K562 (cell line): Measurements from ENCODE around the gene NCKIPSD. TPM values are rescaled to one million over a fixed set of nuclear protein-coding genes. Genes with fewer than 3 reads are reported as not detected.

Experiments
- ASH1L ChIP-seq: fragments of 450-650 bp; IDR thresholded peaks from 2 replicates; pipeline ENCODE4 v1.6.1; 2018; ENCODE audit warnings: borderline replicate concordance, mild to moderate bottlenecking, low read depth; ENCODE audit not compliant: partially characterized antibody
- ATF6 ChIP-seq: sonication (generic); formaldehyde crosslinking; IDR thresholded peaks from 2 replicates; pipeline ENCODE4 v1.4.0; 2020; ENCODE audit warnings: mild to moderate bottlenecking, missing genetic modification reagents
- ELK1 ChIP-seq: sonication (generic); formaldehyde crosslinking; IDR thresholded peaks from 2 replicates; pipeline ENCODE4 v1.8.1; 2022; ENCODE audit warnings: missing genetic modification reagents
- GATAD2A ChIP-seq: fragments of 450-650 bp; IDR thresholded peaks from 2 replicates; pipeline ENCODE4 v1.6.1; 2017
- HNRNPLL ChIP-seq: fragments of 200-400 bp; formaldehyde crosslinking; IDR thresholded peaks from 2 replicates; pipeline ENCODE4 v1.6.1; 2017; ENCODE audit warnings: low read length, low read depth, mild to moderate bottlenecking; ENCODE audit not compliant: poor library complexity, severe bottlenecking
- L3MBTL2 ChIP-seq: fragments of 450-650 bp; IDR thresholded peaks from 2 replicates; pipeline ENCODE4 v1.6.1; 2016; ENCODE audit warnings: mild to moderate bottlenecking, moderate library complexity
- MECOM ChIP-seq: fragments of 250-450 bp; sonication (Bioruptor Pico); IDR thresholded peaks from 2 replicates; pipeline ENCODE4 v1.8.0; 2022; ENCODE audit warnings: inconsistent platforms
- MIER1 ChIP-seq: fragments of 450-650 bp; IDR thresholded peaks from 2 replicates; pipeline ENCODE4 v1.6.1; 2016; ENCODE audit warnings: antibody characterized with exemption, mild to moderate bottlenecking, low read depth
- PHTF2 ChIP-seq: fragments of 250-450 bp; sonication (Bioruptor Pico); IDR thresholded peaks from 2 replicates; pipeline ENCODE4 v1.5.0; 2021; ENCODE audit warnings: mild to moderate bottlenecking
- RB1 ChIP-seq: fragments of 450-650 bp; IDR thresholded peaks from 2 replicates; pipeline ENCODE4 v1.6.1; 2017; ENCODE audit warnings: low read depth, mild to moderate bottlenecking
- RNF2 ChIP-seq: sonication (generic); IDR thresholded peaks from 2 replicates; pipeline ENCODE4 v1.6.1; 2016
- TFE3 ChIP-seq: fragments of 450-650 bp; formaldehyde crosslinking; IDR thresholded peaks from 2 replicates; pipeline ENCODE4 v1.4.0; 2020; ENCODE audit warnings: mild to moderate bottlenecking, mixed read lengths
- THRAP3 ChIP-seq: fragments of 450-650 bp; IDR thresholded peaks from 2 replicates; pipeline ENCODE4 v1.6.1; 2016; ENCODE audit warnings: mild to moderate bottlenecking, inconsistent platforms, borderline replicate concordance
- ZNF398 ChIP-seq: fragments of 250-450 bp; sonication (Bioruptor Pico); IDR thresholded peaks from 2 replicates; pipeline ENCODE4 v1.8.0; 2021; ENCODE audit warnings: moderate library complexity, mild to moderate bottlenecking, inconsistent platforms
- ZNF57 ChIP-seq: fragments of 450-650 bp; formaldehyde crosslinking; IDR thresholded peaks from 2 replicates; pipeline ENCODE4 v1.4.0; 2020; ENCODE audit warnings: mild to moderate bottlenecking, moderate library complexity
- ZNF778 ChIP-seq: fragments of 450-650 bp; formaldehyde crosslinking; IDR thresholded peaks from 2 replicates; pipeline ENCODE4 v1.4.0; 2020; ENCODE audit warnings: mild to moderate bottlenecking, moderate library complexity
- ZZZ3 ChIP-seq: fragments of 450-650 bp; IDR thresholded peaks from 2 replicates; pipeline ENCODE4 v1.6.1; 2016; ENCODE audit warnings: antibody characterized with exemption, mild to moderate bottlenecking, moderate library complexity
- polyA plus RNA-seq, 8 experiments: library from polyadenylated mRNA; depleted of rRNA in 4 of 8; stranded (reverse) in 5 of 8; unstranded in 3 of 8; fragments of >200 nt; fragmentation: Nextera tagmentation in 2 of 8; fragmentation: Illumina TruSeq in 1 of 8; extraction: Ambion mirVana in 2 of 8; extraction: Trizol in 1 of 8; gene quantifications; 2 replicates each; pipeline versions ENCODE4 v1.2.1 to v1.2.3, GENCODE V29; 2011 to 2014; ENCODE audit warnings: inconsistent platforms in 1 of 8, missing spikeins in 1 of 8
- total RNA-seq, 7 experiments: library from RNA; depleted of rRNA in 6 of 7; stranded (reverse); fragments of >200 nt in 6 of 7; fragmentation: Illumina TruSeq in 2 of 7; extraction: Trizol in 2 of 7; gene quantifications; 2 replicates each; pipeline versions ENCODE4 v1.2.1 to v1.2.3, GENCODE V29; 2011 to 2021; ENCODE audit warnings: low replicate concordance in 1 of 7
- TF ChIP-seq, protein P1 (sequence below): sonication (generic); formaldehyde crosslinking; IDR thresholded peaks from 2 replicates; pipeline ENCODE4 v1.8.1; 2022; ENCODE audit warnings: missing genetic modification reagents
- TF ChIP-seq, protein P2 (sequence below), 2 experiments: fragments of 250-450 bp in 1 of 2; fragments of 450-650 bp in 1 of 2; sonication (Bioruptor Pico) in 1 of 2; IDR thresholded peaks; 2 replicates each; pipeline versions ENCODE4 v1.6.1 to v1.8.0; 2016 to 2021; ENCODE audit warnings: mild to moderate bottlenecking in 2 of 2, moderate library complexity in 2 of 2, missing compliant biosample characterization in 1 of 2, missing genetic modification characterization in 1 of 2

Gene NCKIPSD
- total and polyA plus RNA-seq, 9 of the 15 experiments (the other 6 are each of a cell fraction or from before 2014, with no cell fraction given) = 0.49 to 24.4 (median 12.3) TPM

DNA sequence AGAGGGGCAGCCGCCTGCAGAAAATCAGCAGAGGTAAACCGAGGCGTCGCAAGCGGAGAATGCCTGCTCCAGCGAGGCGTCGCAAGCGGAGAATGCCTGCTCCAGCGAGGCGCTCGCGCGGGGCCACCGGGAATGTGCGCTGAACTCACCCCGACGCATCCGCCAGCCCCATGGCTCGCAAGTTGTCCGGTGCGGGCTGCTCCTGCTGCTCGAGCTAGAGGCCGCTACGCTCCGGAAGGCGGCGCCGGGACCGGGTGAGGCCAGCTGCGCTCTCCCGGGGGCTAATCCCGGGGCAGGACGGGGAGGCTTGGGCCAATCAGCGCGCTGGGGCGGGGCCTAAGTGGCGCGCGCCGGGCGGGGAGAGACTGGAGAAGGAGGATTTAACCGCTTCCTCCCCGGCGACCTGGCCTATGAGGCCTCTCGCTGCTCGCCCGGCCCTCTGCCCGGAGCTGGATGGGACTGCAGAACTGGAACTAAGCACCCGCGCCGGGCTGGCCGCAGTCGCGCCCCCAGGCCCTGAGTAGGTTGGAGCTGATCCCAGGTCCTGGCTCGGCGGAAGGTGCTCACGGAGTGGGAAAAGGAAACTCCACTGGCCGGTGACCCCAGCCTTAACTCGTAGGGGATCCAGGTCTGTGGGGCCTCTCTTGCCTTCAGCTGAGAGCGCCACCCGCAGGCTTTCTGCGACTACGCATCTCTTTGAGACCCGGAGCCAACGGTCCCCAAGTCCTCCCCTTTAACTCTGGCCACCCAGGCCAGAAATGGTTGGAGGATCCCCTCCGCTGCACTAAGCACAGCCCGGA, 50.3 kb downstream of the NCKIPSD start, which contains the start of gene SLC26A6 (continued):
- no peak for TF ChIP-seq ASH1L
- TF ChIP-seq ZNF778 (CRISPR knock-in tag) = no peak
- no peak for TF ChIP-seq MIER1
- TF ChIP-seq, protein P1, sequence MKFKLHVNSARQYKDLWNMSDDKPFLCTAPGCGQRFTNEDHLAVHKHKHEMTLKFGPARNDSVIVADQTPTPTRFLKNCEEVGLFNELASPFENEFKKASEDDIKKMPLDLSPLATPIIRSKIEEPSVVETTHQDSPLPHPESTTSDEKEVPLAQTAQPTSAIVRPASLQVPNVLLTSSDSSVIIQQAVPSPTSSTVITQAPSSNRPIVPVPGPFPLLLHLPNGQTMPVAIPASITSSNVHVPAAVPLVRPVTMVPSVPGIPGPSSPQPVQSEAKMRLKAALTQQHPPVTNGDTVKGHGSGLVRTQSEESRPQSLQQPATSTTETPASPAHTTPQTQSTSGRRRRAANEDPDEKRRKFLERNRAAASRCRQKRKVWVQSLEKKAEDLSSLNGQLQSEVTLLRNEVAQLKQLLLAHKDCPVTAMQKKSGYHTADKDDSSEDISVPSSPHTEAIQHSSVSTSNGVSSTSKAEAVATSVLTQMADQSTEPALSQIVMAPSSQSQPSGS (CRISPR knock-in tag) = no peak
- TF ChIP-seq HNRNPLL = peak; percentile 38
- TF ChIP-seq THRAP3 = no peak
- TF ChIP-seq ZNF398 (CRISPR knock-in tag) = no peak
- TF ChIP-seq ZZZ3 = no peak
- TF ChIP-seq TFE3 (CRISPR knock-in tag) = no peak
- no peak for TF ChIP-seq PHTF2 (CRISPR knock-in tag)
- no peak; the same call in none of the 2 replicates for TF ChIP-seq RB1
- TF ChIP-seq ATF6 (CRISPR knock-in tag) = no peak
- no peak for TF ChIP-seq ZNF57 (CRISPR knock-in tag)
- TF ChIP-seq ELK1 = no peak
- TF ChIP-seq, protein P2, sequence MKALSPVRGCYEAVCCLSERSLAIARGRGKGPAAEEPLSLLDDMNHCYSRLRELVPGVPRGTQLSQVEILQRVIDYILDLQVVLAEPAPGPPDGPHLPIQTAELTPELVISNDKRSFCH (CRISPR knock-in tag; IDR thresholded peaks at IDR 0.05) = no peak
- TF ChIP-seq, protein P2 (tag; IDR thresholded peaks at IDR 0.05) = no peak
- no peak for TF ChIP-seq MECOM (CRISPR knock-in tag)
- 0 out of 2 replicates have a peak, but pooled peaks have one; percentile 31 for TF ChIP-seq L3MBTL2
- peak; percentile 58; the same call in 1 of the 2 replicates for TF ChIP-seq RNF2
- TF ChIP-seq GATAD2A = 0 out of 2 replicates have a peak, but pooled peaks have one; percentile 48
